C4-2B (cell line): ENCODE data around the gene RPS15A.

ENCODE experiments used
- CTCF ChIP-seq: fragments of 450-650 bp; conservative IDR thresholded peaks from 2 replicates; pipeline ENCODE4 v1.5.1; 2017; ENCODE audit warnings: mild to moderate bottlenecking
- ZFX ChIP-seq: fragments of 450-650 bp; IDR thresholded peaks from 2 replicates; pipeline ENCODE4 v1.6.1; 2017

- TF ChIP-seq CTCF (no peak), ZFX (no peak)
Measured at GRCh38 chr16:18829251-18829650, 39.1 kb upstream of the RPS15A start.
